Fibroblast of skin of back (primary cell): ENCODE measurements around the gene AEBP1. TPM values are rescaled to one million over a fixed set of nuclear protein-coding genes. Genes with fewer than 3 reads are reported as not detected.

ENCODE experiments used
- DNase-seq: peaks from one replicate; pipeline ENCODE4 v3.0.0-alpha.2; 2013
- polyA plus RNA-seq, 2 experiments: library from polyadenylated mRNA; unstranded; fragments of 120-200 nt; gene quantifications; one replicate each; pipeline ENCODE4 v1.2.1, GENCODE V29; 2013; ENCODE audit not compliant: insufficient read length in 2 of 2

The AEBP1 gene
- polyA plus RNA-seq (2013, experiment 1 of 2; ENCODE audit: insufficient read length), result 320 TPM
- 326 TPM for polyA plus RNA-seq (2013, experiment 2 of 2; ENCODE audit: insufficient read length)

DNA sequence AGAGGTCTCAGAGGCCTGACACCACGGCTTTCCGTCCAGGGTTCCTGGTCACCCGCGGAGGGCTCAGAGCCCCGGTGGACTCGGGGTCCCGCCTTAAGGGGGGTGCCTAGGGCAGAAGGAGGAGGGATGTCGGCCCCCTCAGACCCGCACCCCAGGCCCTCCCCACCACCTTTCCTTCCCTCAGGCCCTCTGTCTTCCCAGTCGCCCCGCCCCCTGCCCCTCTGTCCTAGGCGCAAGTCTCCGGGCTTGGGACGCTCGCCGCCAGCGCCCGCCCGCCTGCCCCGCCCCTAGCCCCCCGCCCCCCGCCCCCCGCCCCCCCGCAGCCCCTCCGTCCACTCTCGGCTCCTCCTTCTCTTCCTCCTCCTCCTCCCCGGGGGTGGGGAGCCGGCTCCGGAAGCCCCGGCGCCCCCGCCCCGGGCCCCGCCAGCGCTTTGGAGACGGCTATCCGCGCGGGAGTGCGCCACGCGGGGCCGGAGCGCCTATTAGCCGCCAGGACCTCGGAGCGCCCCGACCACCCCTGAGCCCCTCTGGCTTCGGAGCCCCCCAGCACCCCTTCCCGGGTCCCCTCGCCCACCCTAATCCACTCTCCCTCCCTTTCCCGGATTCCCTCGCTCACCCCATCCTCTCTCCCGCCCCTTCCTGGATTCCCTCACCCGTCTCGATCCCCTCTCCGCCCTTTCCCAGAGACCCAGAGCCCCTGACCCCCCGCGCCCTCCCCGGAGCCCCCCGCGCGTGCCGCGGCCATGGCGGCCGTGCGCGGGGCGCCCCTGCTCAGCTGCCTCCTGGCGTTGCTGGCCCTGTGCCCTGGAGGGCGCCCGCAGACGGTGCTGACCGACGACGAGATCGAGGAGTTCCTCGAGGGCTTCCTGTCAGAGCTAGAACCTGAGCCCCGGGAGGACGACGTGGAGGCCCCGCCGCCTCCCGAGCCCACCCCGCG, at the start of gene AEBP1:
Gene AEBP1, plus strand, starts transcription at position 423 of the 937 bp plus-strand sequence. Its CDS starts 321 bp downstream, at position 744.
- DNase-seq, result peak; percentile 55

DNA sequence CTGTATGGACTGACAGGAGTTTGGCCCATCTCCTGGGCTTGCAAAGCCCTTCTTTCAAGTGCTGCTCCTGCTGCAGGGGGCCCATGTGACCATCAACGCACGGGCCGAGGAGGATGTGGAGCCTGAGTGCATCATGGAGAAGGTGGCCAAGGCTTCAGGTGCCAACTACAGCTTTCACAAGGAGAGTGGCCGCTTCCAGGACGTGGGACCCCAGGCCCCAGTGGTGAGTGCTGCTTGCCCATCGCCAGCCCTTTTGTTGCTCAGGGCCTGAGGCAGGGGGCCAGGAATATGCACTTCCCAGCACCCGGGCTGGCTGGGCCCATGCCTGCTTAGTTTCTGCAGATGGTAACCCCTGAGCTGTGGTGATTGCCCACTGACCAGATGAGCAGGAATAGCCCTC, 47.5 kb upstream of the AEBP1 start:
- DNase-seq, result no peak

DNA sequence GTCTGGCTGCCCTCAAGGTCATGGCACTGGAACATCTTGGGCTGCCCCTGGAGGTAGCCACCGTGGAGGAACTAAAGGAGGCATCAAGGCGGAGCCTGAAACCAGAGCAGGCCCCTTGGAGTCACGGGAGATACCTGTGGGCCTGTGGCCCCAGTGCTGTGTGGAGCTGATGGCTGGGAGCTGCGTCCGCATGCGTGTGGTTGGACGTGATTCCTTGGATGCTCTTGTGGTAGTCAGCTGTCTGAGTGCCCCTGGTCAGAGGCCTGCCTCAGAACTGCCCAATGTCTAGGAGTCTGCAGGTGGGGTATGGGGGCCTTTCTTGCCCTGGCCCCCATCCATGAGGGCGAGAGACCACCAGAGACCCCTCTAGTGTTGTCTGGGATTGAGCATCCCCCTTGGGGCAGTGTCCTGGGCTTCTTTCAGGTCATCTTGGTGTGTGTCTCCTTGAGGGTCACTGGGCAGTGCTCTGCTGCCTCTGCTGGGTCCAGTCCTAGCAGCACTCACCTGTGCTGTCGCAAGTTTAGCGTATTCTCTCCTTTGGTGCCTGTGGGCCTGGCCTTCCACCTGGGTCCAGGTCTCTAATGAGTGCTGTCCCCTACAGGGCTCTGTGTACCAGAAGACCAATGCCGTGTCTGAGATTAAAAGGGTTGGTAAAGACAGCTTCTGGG, 46.8 kb upstream of the AEBP1 start:
- no peak for DNase-seq

DNA sequence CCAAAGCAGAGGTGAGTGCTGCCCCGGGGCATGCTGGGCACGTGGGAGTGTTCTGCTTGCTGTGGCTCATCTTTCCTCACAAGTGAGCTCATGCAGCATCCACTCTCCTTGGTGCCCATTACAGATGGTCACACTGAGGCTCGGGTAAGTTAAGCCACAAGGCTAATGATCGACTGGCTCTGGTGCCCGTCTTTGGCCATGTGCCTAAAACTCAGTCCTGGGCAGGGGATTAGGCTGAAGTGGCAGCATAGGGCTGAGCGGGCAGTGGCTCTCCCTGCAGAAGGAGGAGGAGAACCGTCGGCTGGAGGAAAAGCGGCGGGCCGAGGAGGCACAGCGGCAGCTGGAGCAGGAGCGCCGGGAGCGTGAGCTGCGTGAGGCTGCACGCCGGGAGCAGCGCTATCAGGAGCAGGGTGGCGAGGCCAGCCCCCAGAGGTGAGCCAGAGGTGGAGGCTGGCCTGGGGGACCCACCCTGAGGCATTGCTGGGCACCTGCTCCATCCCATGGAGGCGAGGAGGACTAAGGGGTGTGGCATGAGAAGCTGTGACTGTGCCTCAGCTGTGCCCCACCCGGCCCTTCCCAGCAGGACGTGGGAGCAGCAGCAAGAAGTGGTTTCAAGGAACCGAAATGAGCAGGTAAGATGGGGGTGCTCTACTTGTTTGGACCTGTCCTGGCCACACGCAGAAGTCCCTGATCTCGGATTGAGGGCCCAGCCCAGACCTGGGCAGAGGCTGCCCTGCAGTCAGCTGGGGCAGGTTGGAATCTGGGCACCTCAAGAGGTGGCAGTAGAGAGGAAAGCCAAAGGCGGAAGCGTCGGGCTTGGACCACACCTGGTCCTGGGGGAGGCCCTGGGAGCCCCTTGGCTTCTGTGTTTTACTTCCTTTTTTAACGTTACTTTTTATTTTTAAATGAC, 46.0 kb upstream of the AEBP1 start:
- DNase-seq, result no peak

DNA sequence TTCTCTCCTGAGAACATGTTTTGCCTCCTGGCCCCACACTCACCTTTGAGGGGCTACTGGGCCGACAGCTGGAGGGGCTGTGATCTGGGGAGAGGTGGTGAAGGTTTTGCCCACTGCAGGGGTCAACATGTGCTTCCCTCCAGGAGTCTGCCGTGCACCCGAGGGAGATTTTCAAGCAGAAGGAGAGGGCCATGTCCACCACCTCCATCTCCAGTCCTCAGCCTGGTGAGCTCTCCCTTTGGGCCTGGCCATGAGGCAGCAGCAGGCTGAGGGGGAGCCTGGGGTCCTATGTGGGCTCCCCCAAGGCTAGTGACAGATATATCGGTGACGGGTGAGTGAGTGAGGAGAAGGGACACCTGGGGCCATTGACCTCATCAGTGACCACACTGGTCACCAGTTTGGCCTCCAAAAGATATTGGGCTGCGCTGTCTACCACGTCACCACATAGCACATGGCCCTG, 45.4 kb upstream of the AEBP1 start:
- DNase-seq, result no peak

DNA sequence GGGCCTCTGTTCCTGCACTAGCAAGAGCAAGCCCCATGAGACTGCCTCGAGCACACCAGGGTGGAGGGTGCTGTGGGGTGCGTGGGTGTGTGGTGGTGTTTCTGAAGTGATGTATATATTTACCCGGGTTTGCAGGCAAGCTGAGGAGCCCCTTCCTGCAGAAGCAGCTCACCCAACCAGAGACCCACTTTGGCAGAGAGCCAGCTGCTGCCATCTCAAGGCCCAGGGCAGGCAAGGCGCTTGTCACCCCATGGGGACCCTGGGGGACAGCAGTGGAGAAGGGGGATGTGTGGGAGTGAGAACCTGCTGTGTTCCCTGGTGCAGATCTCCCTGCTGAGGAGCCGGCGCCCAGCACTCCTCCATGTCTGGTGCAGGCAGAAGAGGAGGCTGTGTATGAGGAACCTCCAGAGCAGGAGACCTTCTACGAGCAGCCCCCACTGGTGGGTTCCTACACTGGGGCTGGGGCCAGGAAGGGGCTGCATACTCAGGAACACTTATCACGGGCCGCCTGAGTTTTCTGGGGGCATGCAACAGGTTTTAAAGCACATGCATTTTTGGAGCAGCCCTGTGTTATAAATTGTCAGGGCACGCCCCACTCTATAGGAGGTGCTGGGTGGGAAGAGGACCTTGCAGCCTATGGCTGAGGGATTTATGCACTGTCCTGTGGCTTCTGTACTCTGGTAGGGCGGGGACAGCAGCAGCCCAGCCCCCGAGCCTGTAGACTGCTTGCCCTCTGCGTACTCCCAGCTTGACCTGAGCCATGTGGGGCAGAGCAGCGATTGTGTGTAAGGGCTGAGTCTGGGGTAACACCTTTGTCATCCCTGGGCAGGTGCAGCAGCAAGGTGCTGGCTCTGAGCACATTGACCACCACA, 44.7 kb upstream of the AEBP1 start:
- DNase-seq, result no peak

DNA sequence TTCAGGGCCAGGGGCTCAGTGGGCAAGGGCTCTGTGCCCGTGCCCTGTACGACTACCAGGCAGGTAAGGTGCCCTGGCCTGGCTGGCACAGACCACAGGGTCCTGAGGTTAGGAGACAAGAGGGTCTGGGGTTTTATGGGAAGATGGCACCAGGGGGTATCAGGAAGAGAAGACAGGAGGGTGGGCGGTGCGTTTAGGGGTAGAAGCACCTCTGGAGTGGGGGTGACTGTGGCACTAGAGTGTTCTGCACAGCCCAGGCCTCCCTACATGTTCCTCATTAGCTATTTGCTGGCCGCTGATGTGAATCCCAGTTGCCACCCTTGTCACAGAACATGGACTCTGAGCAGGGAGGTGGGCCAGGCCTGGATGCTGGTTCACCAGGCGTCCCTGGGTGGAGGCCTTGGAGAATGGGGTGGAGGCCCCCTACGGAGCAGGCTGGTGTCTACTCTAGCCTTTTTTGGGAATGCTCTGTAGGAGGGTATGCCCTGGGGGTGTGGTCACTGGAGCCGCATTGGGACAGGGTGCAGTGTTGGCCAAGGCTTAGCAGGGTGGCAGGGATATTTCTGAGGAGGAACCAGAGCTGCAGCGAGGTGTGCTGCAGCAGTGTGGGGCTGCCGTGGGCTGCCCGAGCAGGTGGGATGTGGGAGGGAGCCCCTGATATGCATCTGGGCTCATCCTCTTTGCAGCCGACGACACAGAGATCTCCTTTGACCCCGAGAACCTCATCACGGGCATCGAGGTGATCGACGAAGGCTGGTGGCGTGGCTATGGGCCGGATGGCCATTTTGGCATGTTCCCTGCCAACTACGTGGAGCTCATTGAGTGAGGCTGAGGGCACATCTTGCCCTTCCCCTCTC, 43.8 kb upstream of the AEBP1 start:
- DNase-seq, result no peak

DNA sequence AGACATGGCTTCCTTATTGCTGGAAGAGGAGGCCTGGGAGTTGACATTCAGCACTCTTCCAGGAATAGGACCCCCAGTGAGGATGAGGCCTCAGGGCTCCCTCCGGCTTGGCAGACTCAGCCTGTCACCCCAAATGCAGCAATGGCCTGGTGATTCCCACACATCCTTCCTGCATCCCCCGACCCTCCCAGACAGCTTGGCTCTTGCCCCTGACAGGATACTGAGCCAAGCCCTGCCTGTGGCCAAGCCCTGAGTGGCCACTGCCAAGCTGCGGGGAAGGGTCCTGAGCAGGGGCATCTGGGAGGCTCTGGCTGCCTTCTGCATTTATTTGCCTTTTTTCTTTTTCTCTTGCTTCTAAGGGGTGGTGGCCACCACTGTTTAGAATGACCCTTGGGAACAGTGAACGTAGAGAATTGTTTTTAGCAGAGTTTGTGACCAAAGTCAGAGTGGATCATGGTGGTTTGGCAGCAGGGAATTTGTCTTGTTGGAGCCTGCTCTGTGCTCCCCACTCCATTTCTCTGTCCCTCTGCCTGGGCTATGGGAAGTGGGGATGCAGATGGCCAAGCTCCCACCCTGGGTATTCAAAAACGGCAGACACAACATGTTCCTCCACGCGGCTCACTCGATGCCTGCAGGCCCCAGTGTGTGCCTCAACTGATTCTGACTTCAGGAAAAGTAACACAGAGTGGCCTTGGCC, 43.0 kb upstream of the AEBP1 start:
- no peak for DNase-seq

DNA sequence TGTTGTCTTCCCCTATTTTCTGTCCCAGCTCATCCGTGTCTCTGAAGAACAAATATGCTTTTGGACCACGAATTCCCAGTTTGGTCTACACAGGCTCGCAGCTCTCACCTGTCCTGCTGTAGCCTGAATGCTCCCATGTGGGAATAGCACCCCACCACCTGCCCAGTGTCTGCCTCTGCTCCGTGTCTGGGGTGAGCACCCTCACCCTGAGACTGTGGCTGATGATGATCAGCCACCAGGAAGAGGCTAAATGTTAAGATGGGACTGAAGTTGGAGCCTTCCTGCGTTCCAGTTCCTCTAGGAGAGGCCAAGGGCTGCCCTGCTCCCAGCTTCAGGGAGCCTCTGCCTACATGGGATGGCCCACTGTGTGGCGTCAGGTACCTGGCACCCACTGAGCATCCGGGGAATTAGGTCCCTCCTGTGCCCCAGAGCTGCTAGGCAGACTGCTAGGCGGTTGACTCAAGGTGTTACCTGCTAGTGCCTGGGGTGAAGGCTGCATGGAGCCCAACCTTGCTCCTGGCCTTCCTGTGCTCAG, 42.4 kb upstream of the AEBP1 start:
- DNase-seq, result no peak

DNA sequence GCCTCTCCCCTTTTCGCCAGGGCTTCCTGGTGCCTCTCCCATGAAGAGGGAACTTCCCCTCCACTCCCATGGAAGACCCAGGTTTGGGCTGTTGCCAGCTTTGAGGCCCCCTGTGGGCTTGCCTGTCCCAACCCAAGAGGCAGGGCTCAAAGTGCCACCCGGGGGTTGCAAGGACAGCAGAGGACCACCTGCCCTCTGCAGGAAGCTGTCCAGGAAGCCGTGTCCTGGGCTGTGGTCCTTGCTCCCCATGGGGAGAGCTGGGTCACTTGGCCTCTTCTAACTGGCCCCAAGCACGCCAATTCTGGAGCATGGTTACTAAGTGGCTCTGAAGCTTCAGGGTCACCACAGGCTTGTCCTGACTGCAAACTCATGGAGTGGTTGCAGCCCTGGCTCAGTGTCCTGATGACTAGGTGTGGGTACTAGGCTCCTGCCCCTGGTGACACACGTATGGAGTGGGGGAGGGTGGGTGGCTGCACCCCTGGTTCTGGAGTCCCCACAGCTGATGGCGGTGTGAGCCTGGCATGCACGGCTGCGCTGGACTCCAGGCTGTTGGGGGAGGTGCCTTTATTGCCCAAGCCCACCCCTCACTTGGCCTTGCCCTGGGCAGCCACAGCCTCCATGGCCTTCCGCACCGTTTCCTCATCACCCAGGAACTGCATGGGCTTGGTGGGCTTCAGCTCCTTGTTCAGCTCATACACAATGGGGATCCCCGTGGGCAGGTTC, 41.8 kb upstream of the AEBP1 start:
- no peak for DNase-seq

DNA sequence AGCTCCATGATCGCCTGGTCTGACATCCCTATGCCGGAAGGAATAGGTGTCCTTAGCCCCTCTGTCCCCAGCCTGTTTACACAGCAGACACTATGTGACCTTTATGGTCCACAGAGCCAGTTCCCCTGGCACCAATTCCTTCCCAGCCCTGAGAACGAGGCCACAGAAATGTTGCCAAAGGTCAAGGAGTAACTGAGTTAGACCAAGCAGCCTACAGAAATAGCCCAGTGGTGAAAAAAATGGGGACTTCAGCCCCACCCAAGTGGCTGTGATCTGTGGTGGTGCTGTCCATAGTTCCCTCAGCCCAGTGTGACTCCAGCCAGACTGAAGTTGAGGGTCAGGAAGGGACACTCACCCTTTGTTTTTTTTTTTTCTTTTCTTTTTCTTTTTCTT, 41.2 kb upstream of the AEBP1 start:
- no peak for DNase-seq

DNA sequence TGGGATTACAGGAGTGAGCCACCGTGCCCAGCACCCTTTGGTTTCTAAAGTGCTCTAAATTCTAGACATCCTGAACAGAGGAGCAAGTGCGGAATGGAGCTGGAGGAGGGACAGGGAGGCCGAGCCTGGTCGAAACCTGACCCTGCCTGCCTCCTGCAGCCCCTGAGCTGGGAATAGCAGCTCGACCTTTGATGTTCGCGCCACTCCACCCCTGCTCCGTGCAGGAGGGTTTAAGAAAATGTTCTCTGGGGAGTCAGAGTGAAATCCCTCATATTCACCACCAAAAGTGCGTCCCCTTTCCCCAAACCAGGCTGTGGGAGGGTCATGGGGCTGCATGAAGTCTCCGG, 40.6 kb upstream of the AEBP1 start:
- no peak for DNase-seq

DNA sequence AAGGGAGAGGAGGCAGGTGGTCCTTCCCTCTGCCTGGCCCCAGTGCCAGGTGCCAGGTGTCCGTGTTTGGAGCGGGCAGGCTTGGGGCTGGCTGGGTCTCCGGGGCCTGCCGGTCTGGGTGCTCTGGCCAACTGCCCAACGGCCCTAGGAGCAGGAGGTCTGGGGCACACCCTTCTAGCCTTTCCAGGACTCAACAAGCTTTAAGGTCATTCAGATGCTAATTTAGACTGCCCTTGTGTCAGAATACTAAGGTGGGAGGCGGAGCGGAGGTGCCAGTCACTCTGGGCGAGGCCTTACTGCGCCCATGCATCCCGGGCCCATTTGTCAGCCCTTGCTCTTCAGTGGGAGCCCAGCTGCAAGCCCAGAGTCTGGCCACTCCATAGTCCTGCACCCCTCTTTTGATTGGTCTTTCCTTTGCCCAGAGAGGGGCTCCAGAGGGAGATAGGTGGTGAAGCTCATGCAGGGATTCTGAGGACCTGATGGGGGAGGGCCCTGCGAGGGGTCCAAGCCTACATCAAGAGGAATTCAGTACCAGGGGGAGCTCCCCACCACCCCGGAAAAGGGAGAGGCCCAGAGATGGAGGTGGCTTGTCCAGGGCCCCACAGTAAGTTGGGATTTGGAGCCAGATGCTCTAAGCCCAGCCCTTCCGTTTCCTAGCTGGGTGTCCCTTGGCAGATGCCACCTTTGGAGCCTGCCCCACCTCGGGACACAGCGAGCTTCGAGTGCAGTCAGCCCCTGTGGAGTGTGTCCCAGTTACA, 40.1 kb upstream of the AEBP1 start:
- DNase-seq, result no peak

DNA sequence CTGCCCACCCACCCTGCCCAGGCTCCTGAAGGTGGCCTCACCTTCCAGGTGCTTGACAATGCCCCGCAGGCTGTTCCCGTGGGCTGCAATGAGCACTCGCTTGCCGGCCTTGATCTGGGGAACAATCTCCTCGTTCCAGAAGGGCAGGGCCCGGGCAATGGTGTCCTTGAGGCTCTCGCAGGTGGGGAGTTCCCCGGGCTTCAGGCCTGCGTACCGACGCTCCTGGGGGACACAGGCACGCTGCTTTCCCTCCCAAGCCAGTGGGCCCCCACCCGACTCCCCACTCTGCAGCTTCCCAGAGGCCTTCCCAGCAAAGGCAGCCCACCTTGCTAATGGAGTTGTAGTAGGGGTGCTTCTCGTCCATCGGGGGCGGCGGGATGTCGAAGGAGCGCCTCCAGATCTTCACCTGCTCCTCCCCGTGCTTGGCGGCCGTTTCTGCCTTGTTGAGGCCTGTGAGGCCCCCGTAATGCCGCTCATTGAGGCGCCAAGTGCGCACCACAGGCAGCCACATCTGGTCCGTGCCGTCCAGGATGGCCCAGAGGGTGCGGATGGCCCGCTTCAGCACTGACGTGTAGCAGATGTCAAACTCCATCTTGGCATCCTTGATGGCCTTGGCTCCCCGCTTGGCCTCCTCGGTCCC, 39.2 kb upstream of the AEBP1 start:
- no peak for DNase-seq

DNA sequence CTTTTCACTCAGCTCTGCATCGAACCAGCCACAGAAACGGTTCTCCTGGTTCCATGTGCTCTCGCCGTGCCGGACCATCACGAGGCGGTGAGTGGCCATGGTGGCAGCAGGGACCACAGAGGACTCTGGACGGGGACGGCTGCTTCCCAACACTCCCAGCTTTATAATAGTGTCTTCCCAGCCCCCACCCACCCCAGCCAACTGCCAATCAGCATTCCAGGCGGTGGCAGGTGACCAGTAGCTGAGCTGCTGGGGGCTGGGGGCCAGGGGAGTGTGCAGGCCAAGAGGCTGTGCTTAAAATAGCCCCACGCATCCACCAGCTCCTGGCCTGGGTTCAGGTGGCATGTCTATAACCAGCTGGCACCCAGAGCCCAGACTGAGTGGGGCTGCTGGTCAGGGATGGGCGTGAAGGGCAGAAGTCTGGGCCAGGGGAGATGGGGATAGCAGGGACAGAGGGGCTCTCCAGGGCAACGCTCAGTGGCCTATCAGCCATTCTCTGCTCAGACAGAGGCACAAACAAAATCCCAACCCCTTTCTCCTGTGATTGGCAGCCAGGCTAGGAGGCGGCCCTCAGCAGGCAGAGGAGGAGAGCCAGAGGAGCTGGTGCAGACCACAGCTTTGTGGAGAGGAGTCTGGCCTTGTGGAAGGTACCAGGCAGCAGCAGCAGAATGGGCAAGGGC, 38.6 kb upstream of the AEBP1 start, which contains the start of gene PGAM2:
Gene PGAM2, minus strand, starts transcription at position 137 of the 680 bp plus-strand sequence. Its CDS starts 38 bp downstream, at position 99.
- DNase-seq, result no peak

DNA sequence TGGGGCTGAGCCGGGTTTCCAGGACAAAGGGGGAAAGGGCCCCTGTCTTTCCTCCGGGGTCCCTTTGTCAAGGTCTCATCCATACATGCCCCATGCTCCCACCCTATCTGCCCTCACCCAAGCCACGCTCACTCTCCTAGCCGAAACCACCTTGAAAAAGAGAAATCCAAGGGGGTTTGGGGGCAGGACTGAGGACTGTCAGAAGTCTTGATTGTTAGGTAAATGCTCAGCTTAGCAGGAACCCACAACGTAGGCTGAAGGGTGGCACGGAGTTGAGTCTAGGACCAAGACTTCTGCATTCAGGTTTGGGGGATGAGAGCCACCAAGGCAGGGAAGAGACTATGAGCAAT, 38.1 kb upstream of the AEBP1 start:
- no peak for DNase-seq

DNA sequence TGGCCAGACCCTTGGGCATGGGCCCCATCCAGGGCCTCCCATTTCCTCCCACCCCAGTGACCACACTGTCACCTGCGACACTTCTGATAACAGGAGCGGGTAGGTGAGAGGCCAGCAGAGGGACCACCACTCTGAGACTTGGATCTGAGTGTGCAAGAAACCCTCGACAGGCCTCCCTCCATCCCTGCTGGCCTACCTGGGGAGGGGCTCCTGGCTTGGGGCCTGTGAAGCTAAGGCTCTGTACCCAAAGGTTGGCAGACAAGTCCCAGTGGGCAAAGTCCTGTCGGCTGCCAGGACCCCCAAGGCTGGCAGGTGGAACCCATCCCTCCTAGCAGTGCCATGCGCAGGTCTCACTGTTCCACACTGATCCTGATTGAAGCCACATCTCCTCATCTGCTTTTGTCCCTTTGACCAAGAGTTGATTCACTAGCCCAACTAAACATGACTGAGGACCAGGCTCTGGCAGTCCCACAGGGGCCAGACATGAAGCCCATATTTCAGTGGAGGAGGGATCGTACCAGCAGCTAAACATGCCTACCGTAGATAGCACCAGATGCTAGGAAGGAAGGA, 37.6 kb upstream of the AEBP1 start:
- DNase-seq, result no peak
